GM21786 (cell line): Measurements from ENCODE around the gene DOHH.
A peak's percentile ranks its signal among the peaks of the same experiment; 100 is the strongest.

ENCODE experiments used
- ATAC-seq: cut with Tn5 transposase; IDR thresholded peaks from one replicate; pipeline ENCODE4 v1.9.1; 2021; ENCODE audit not compliant: unreplicated experiment

The DOHH gene

GRCh38 chr19:3500429-3501101 is at the start of gene DOHH:
Gene DOHH (minus strand): TSS chr19:3500674. CDS start chr19:3496814, 3,860 bp downstream.
- ATAC-seq, result peak; percentile 80

GRCh38 chr19:3549816-3550215 is 49.3 kb upstream of the DOHH start:
- ATAC-seq, result no peak

- no peak for ATAC-seq
These were observed 48.1 kb upstream of the DOHH start for GRCh38 chr19:3548606-3549005.

GRCh38 chr19:3547767-3548282 is 47.4 kb upstream of the DOHH start:
- no peak for ATAC-seq

GRCh38 chr19:3547301-3547731 is 46.8 kb upstream of the DOHH start:
- ATAC-seq, result no peak

- no peak for ATAC-seq
These were observed 45.6 kb upstream of the DOHH start for GRCh38 chr19:3546119-3546518.

GRCh38 chr19:3545669-3546034 is 45.2 kb upstream of the DOHH start:
- no peak for ATAC-seq

GRCh38 chr19:3544742-3545668 is 44.5 kb upstream of the DOHH start:
- ATAC-seq, result no peak

GRCh38 chr19:3544058-3544376 is 43.5 kb upstream of the DOHH start:
- ATAC-seq, result no peak

GRCh38 chr19:3543150-3544057 is 42.9 kb upstream of the DOHH start:
- no peak for ATAC-seq

GRCh38 chr19:3539756-3540118 is 39.3 kb upstream of the DOHH start:
- no peak for ATAC-seq

- no peak for ATAC-seq
These were observed 38.7 kb upstream of the DOHH start, which contains the start of gene TEKTIP1 for GRCh38 chr19:3538965-3539755. Gene TEKTIP1 (plus strand): TSS chr19:3539174. CDS start chr19:3539178, 4 bp downstream.

- ATAC-seq, result no peak
These were observed 37.9 kb upstream of the DOHH start for GRCh38 chr19:3538258-3538929.

- no peak for ATAC-seq
These were observed 37.2 kb upstream of the DOHH start for GRCh38 chr19:3537438-3538240.

- ATAC-seq, result no peak
These were observed 36.6 kb upstream of the DOHH start for GRCh38 chr19:3537101-3537437.

GRCh38 chr19:3536429-3537100 is 36.1 kb upstream of the DOHH start:
- no peak for ATAC-seq

GRCh38 chr19:3535981-3536380 is 35.5 kb upstream of the DOHH start:
- ATAC-seq, result no peak

- ATAC-seq, result no peak
These were observed 35.1 kb upstream of the DOHH start for GRCh38 chr19:3535563-3535965.

- ATAC-seq, result no peak
These were observed 34.7 kb upstream of the DOHH start for GRCh38 chr19:3535235-3535535.
